HG03378 (cell line): ENCODE results near the gene PRELID3B.
"Not testable (repeated sequence)": the region's sequence is repeated elsewhere in the genome, so short reads cannot be mapped to it uniquely, and the experiment has no call there.

ENCODE experiments used
- ATAC-seq: cut with Tn5 transposase; IDR thresholded peaks from one replicate; pipeline ENCODE4 v1.9.1; 2021; ENCODE audit warnings: mild to moderate bottlenecking, moderate library complexity; ENCODE audit not compliant: unreplicated experiment

The PRELID3B gene

DNA sequence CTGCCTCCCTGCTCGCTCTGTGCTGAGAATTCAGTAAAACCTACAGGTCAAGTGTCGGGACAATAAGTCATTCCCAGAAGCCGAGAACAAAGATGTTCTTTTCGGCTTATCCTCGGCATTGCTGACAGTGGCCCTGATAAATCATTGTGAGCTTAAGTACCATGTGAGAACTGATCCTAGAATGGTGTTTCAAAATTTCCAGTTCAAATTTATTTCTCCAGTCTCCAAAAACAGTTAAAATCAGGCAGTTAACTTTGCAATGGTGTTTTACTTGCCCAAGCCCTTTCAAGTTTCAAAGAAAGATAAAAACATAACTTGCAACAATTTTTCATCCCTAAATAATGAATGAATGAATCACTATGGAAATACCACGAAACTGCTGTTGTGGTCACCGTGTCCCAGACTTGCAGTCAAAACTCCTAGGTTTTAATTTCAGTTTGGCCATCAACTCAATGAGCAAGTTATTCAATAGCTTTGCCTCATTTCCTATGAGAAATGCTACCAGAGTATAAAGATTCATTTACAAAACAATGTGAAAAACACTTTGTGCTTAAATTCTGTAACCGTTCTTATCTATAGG, 14.8 kb downstream of the PRELID3B start:
- no peak for ATAC-seq

DNA sequence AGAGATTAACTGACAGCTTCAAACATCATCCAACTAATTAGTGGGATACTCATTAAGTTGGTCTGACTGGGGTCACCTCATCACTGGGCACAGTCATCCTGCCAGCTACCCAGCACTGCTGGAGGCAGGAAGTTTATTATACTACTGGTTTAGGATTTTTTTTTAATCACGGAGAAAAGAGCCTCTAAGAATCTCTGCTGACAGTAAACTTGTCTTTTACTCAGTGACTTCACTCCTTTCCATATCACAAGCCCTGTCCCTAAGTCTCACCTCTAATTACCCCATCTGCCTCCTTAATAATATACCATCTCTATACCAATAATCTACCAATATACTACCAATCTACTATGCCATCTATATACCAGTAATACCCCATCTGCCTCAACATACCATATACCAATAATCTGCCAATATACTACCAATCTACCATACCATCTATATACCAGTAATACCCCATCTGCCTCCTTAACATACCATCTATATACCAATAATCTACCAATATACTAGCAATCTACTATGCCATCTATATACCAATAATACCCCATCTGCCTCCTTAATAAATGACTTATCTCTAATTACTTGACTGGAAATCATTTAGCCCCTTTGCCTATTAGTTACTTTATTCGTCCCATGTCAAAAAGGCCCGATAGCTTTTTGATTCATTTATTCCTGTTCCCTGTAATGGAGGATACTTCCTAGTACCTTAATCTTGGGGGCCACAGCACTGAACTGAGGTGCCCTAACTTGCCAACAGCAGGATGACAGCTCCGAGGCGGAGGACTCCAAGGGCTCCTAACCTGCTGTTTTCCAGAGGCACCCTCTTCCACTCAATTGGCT, 15.5 kb downstream of the PRELID3B start:
- ATAC-seq, result no peak

DNA sequence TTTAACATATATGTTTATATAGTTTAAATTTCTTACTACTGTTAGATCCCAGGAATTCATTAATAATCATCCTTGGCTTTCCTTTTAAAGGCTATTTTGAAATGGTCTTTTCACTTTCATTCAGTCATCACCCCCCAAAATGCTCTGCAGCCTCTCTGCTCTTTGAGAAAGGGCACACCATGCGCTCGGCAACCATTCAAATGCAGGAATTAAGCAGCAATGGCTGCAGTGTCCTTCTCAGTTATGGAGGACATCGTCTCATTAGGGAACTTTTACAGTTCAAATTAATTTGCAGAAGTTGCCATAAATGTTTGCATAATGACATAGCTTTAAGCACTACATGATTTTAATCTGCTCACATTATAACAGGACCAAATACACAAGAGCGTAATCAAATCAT, 17.1 kb downstream of the PRELID3B start:
- no peak for ATAC-seq

DNA sequence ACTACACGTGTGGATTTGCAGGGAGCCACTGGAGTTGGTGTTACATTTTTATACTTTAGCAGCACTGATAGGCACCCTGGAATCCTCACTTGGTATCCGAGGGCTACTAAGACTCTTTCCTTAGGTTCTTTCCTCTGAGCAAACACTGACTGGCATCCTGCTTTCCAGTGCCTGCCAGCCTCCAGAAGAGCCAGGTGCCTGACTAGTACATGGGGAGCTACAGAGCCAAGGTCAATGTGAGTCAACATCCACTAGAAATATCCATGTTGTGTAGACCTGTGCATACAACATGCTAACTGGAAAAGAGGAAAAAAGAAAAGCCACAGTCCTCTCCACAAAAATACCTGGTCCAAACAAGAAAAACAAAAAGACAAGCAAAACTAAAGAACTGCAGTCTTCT, 17.5 kb downstream of the PRELID3B start:
- no peak for ATAC-seq

DNA sequence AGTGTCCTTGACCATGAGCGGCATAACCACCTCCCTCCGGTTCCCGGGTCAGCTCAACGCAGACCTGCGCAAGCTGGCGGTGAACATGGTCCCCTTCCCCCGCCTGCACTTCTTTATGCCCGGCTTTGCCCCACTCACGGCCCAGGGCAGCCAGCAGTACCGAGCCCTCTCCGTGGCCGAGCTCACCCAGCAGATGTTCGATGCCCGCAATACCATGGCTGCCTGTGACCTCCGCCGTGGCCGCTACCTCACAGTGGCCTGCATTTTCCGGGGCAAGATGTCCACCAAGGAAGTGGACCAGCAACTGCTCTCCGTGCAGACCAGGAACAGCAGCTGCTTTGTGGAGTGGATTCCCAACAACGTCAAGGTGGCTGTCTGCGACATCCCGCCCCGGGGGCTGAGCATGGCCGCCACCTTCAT, 18.5 kb downstream of the PRELID3B start:
- no peak for ATAC-seq

DNA sequence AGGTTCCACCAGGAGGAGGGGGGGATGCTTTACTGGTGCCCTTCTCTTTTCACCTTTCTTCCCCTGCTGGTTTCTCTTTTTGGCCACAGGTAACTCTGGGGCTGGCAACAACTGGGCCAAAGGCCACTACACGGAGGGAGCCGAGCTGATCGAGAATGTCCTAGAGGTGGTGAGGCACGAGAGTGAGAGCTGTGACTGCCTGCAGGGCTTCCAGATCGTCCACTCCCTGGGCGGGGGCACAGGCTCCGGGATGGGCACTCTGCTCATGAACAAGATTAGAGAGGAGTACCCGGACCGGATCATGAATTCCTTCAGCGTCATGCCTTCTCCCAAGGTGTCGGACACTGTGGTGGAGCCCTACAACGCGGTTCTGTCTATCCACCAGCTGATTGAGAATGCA, 19.0 kb downstream of the PRELID3B start:
- no peak for ATAC-seq

DNA sequence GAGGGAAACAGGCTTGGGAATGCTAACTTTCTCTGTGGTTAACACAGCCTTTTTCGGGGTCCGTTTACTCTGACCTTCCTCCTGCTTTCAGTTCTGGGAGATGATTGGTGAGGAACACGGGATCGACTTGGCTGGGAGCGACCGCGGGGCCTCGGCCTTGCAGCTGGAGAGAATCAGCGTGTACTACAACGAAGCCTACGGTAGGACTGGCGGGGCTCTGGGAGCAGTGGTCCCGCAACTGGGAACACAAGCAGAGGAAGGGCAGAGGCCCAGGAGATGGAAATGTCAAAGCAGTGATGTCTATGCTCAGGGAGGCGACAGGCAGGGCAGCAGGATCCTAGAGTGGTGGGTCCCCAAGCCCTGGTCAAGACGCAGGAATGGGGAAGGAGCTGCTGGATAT, 19.8 kb downstream of the PRELID3B start:
- ATAC-seq, result no peak

DNA sequence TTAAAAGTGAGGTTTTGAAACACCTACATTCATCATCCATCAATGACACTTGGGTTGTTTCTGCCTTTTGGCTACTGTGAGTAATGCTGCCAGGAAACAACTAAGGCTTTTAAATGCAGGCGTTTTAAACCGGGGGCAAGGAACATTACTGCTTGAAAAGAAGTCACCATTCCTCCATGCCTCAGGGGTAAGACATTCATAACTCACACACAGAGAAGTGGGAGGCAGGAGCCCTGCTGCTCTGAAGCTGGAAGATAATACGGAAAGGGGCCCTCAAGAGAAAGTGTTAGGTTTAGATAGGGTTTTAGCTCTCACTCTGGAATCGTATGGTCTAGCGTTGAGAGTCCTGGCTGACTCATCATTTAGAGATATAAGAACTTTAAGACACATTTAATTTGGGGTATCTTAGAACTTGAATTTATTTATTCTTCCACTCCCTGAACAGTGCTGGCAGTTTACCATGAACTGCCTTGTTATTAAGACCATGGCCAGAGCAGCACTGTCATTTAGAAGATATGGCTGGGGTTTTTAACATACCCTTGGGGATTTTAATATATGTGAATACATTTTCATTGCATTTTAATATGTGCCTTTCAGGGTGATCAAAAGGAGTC, 21.5 kb downstream of the PRELID3B start:
- no peak for ATAC-seq

DNA sequence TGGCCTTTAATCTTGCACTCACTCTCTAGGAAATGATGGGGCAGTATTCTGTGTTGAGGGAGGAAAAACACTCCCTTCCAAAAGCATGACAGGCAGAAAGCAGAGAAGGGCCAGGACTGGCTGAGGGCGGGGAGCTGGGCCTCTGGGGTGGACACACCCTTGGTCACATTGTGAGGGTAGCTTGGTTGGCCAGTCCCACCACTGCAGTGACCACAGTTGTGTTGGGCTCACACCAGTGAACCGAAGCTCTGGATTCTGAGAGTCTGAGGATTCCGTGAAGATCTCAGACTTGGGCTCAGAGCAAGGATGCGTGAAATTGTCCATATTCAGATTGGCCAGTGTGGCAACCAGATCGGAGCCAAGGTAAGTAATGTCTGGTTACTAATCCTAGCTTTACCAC, 23.4 kb downstream of the PRELID3B start, which contains the start of gene TUBB1:
Gene TUBB1, plus strand, starts transcription at position 213 of the 400 bp plus-strand sequence. Its CDS starts 94 bp downstream, at position 307.
- no peak for ATAC-seq

DNA sequence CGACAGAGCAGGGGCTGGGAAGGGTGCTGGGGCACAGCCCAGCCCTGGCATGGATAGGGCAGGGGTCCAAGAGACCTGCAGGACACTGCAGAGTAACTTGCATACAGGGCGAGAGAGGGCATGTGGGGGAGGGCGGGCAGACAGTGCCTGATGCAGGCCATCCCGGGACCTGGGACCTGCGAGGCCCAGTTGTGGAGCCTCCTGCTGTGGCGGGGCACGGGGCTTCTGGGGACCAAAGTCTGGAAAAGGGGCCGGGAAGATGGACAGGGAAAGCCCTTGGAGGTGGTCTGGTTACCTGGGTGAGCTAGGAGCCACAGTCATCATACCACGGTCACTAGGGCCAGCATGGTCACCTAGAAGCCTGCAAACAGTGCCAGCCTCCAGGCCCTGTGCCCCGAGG, 23.8 kb downstream of the PRELID3B start:
- no peak for ATAC-seq

DNA sequence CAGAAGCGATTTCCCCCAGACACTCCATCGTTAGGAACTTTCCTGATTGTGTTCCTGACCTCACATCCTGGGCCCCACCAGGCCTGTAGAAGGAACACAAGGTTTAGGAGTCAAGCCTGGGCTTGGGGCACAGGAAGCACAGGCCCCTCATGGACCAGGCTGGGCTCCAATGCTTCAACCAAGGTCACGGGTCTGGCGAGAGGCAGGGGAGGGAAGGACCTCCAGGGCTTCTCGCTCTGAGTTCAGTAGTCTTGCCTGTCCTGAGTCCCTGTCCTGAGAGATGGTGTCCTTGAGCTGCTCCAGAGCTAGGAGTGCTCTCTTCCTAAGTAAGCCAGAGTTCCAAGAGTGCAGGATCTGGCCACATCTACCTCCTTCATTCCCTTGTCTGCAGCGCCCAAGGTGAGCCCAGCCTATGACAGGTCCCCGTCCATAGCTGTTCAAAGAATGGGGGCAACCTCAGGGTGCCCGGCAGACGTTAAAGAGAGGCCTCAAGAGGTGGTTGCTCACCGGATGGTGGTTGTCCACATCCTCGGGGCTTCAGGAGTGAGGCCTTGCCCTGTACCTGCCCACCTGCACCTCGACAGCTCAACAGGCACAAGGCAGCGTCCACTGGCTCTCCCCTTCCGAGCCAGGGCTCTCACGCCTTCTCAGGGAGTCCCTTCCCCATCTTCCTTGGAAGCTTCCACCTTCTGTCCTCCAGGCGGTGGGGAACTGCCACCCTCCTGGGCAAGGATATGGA, 24.9 kb downstream of the PRELID3B start:
- no peak for ATAC-seq

DNA sequence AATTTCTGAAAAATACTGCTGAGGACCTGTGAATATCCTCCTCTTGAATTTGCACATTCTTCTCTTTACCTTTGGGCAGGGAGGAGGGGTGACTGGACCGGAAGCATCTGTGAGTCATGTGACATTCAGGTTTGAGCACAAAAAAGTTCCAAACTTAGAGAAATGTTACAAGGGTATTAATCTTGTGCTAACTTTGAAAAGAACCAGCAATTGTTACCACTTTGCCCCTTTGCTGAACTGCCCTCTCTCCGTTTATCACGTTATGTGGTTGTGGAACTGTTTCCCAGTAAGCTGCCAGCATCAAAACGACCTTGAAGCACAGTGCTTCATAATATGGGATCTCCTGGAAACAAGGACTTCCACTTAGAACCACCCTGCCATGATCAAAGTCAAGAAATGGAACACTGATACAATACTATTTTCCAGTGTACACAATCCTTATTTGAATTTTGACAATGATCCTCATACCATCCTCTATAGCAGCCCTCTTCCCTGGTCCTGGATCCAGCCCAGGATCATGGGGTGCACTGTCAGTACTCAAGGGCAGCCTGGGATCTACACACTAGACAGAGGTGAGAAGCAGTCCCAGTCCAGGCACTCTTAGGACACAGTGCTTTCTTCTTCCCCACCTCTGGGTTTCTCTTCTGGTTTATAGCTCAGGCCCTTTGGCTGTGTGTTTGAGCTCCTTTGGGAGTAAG, 25.6 kb downstream of the PRELID3B start:
- no peak for ATAC-seq

DNA sequence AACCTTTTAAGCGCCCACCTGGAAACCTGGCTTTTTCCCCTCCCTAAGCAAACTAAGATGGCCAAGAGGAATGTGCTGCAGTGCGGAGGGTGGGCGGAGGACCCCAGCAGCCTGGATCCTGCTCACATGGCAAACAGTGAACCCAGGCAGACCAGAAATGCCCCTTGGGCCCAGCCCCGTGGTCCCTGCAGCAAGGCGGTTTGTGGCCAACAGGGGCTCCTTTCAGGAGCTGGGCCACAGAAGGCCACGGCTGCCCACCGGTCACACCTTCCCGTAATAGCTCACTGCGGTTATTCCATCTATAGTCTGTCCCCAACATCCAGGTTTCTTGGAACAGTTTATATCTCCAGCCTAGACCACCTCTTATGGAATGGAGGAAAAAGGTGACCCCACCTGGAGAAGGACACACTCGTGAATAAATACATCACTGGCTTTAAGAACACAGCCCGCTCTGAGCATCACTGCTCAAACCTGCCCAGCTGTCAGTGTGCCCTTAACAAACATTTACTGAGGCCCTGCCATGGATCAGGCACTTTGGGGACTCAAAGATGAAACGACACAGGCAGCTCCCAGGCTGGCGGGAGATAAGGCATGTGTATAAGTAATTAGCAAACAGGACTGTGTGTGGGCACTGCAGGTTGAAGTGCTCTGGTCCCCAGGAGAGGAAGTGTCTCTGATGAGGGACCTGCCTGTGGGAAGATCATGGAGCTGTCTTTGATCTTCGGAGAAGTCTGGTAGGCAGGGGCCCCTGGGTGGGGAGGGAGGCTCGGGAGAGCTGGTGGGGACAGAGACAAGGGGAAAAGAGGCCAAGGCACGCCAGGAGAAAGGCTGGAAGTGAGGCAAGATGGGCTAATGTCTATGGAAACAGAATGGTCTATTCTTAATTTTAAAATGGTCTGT, 26.5 kb downstream of the PRELID3B start:
- ATAC-seq, result no peak

DNA sequence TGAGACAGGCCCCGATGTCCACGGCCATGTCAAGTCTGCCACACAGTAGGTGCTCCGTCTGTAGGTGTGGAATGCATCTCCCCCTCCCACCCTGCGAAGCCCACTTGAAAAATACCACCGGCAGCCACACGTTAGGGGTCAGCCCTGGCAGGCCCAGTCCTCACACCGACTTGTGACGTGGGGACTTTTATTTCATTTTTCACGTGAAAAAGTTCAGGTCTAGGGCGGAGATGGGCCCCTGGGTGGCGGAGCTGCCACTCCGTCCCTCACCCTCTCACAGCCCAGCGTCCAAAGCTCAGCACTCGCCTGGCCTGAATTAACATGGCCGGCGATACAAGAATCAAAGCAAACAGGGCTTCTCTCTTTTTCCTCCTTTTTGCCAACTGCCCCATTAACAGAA, 27.2 kb downstream of the PRELID3B start:
- ATAC-seq, result no peak

DNA sequence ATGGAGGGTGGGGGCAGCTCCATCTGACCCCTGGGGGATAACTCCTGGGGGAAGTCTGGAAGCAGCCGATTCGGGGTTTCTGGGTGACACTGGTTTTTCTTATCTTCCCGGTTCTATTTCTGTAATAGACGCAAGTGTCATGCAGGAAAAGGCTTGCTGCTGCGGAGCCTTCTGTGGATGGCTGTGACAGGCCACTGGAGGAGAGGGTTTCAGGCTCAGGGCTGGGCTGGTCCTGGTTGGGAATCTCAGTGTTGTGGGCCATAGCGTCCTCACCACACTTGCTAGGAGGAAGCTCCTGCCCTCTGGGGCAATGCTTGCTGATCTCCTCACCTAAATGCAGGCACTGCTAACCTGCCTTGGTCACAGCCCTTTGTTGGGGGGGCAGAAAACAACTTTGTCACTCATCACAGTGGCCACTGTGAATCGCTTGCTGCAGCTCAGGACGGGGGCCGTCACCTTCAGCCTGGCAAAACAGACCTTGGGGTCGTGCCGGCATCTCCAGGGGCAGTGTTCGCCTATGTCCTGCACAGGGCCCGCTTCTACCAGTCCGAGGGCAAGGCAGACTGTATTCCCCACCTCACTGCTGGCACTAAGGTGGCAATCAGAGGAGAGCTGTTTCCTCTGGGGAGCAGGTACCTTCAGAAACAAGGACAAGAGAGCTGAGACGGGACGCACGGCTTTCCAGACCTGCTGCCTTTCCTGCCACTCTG, 27.8 kb downstream of the PRELID3B start:
- ATAC-seq, result no peak

DNA sequence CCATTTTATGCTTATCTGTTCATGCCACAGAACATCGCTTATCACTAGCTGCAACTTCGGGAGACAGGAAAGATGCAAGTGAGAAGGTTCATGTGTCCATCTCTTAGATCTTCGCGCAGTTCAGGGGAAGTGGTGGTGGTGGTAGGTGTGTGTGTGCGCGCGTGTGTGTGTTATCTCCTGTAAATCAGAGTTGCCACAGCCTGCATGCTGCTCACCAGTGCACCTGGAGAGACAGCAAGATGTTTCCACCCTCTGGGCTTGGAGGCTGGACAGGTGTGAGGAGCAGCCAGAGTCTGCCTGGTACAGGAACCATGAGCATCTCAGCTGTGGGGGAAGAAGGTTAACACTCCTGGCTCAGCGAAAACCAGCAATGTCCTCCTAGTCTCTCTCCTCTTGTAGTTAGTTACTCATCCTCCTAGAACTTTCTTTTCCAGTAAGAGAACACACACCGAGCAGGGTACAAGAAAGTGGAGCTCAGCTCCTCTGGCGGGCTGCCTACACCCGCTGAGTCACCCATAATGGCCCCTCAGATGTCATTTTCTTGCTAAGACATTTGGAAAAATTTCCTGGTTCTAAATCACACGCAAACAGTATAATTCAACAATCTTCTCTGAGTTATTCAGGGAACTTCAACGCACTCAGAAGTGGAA, 28.5 kb downstream of the PRELID3B start:
- no peak for ATAC-seq

DNA sequence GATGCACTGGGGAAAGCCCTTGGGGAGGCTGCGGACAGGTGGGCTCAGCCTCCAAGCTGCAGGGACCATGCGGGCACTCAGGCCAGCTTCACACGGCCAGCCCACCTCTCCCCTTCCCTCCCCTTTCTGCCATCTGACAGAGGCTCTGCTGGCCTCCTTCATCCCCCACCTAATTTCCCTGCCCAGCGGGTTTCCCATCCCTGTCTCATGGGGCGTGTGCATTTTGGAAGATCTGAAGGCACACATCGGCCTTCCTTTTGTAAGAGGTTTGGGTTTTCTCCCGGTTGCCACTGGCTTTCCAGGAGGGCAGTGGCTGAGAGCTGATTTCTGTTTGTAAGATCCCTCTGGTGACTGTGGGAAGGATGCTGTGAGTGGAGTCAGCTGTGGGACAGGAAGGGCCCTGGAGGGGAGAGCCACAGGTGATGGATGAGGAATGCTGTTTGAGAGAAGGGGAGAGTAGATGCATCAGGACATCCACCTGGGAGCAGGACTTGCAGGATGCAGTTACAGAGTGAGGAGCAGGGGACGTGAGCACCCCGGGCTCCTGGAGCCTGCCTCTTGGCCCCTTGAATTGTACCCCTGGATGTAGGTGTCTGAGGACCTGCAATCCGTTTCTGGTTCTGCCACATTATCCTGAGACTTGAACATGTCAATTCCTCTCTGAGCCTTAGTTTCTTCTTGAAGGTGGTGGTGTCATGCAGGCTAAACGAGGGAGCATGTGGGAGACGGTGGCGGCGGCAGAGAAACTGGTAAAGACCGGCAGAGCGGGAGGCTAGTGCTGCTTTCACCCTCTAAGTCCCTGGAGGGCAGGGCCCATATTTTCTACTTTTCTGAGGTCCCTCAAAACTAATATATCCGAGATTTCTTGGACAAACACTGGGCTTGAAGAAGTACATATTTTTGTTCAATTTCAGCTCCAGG, 29.3 kb downstream of the PRELID3B start:
- no peak for ATAC-seq

DNA sequence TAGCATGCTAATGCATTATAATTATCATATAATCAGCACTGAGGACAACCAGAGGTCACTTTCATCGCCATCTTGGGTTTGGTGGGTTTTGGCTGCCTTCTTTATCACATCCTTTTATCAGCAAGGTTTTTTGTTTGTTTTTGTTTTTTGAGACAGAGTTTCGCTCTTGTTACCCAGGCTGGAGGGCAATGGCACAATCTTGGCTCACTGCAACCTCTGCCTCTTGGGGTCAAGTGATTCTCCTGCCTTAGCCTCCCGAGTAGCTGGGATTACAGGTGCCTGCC, 30.8 kb downstream of the PRELID3B start:
- not testable (repeated sequence) for ATAC-seq
